Transverse colon (tissue), 4 donors: Measurements from ENCODE around the gene MRAP2. TPM values are rescaled to one million over a fixed set of nuclear protein-coding genes. Genes with fewer than 3 reads are reported as not detected.

Experiments
- DNase-seq: peaks from one replicate; pipeline ENCODE4 v3.0.0-alpha.2; 2019
- H3K27ac ChIP-seq, 4 donors: fragments of 200-600 bp; sonication (generic); 2 replicates each; pipeline ENCODE4 v1.5.1; 2016 to 2018; ENCODE audit warnings: inconsistent platforms in 4 of 4
- H3K27me3 ChIP-seq: fragments of 200-600 bp; sonication (generic); 2 replicates; pipeline ENCODE4 v1.5.1; 2017; ENCODE audit warnings: inconsistent platforms
- H3K36me3 ChIP-seq, 4 donors: fragments of 200-600 bp; sonication (generic); 2 replicates each; pipeline ENCODE4 v1.5.1; 2017 to 2019; ENCODE audit warnings: inconsistent platforms in 4 of 4
- H3K4me1 ChIP-seq, 4 donors: fragments of 200-600 bp; sonication (generic); 2 replicates each; pipeline ENCODE4 v1.5.1; 2017 to 2020; ENCODE audit warnings: inconsistent platforms in 4 of 4
- H3K4me3 ChIP-seq, 4 donors: fragments of 200-600 bp; sonication (generic); 1 replicate in 1 of 4; 2 replicates in 3 of 4; pipeline versions ENCODE4 v1.5.1 to v1.6.1; 2017 to 2019; ENCODE audit warnings: inconsistent platforms in 4 of 4
- H3K9me3 ChIP-seq, 2 donors: fragments of 200-600 bp; sonication (generic); 2 replicates each; pipeline ENCODE4 v1.5.1; 2017 to 2019; ENCODE audit warnings: inconsistent platforms in 2 of 2
- EP300 ChIP-seq: sonication (generic); formaldehyde crosslinking; IDR thresholded peaks from one replicate; pipeline ENCODE4 v1.6.1; 2017; ENCODE audit warnings: antibody characterized with exemption, low read depth
- POLR2A ChIP-seq: fragments of 450-650 bp; IDR thresholded peaks from one replicate; pipeline ENCODE4 v1.6.1; 2016; ENCODE audit warnings: antibody characterized with exemption, mild to moderate bottlenecking, moderate library complexity
- POLR2AphosphoS5 ChIP-seq, 3 donors: sonication (generic); formaldehyde crosslinking; IDR thresholded peaks; one replicate each; pipeline ENCODE4 v1.6.1; 2016; ENCODE audit warnings: antibody characterized with exemption in 3 of 3
- WGBS, 2 donors: methylation state at CpG; one replicate each; pipeline ENCODE4 v1.1.5; 2018; ENCODE audit warnings: low coverage in 1 of 2; 5-methylcytosine and 5-hydroxymethylcytosine counted together
- in situ Hi-C, 4 donors: fragments of 200-750 bp; cut with MboI; loops; one replicate each; pipeline versions ENCODE4 v1.15.0 to v1.15.1; 2017; ENCODE audit warnings: low sequenced_read_pairs in 3 of 4, low pct_ligation_motif_present in 1 of 4, low pct_unique_long_range_greater_than_20kb in 1 of 4
- intact Hi-C: fragments of 100-400 bp; cut with DNase I; formaldehyde crosslinking; loops from one replicate; pipeline ENCODE4 v1.15.1; 2023; ENCODE audit warnings: low total_unique reads
- total RNA-seq, 4 donors: library from RNA; depleted of rRNA; stranded (reverse); fragments of >200 nt; gene quantifications; one replicate each; pipeline ENCODE4 v1.1.0, GENCODE V29; 2016
- TF ChIP-seq, protein P1 (sequence below), 5 experiments: fragments of 200-600 bp in 3 of 5; fragments of 450-650 bp in 2 of 5; sonication (generic) in 3 of 5; IDR thresholded peaks; 1 replicate in 2 of 5; 2 replicates in 3 of 5; pipeline ENCODE4 v1.5.1; 2016 to 2017; ENCODE audit warnings: antibody characterized with exemption in 5 of 5, inconsistent platforms in 3 of 5, mild to moderate bottlenecking in 2 of 5, moderate library complexity in 1 of 5

MRAP2 gene
- total RNA-seq, 4 donors from 2014 or later = 0.80 to 5.1 (median 2.9) TPM

DNA sequence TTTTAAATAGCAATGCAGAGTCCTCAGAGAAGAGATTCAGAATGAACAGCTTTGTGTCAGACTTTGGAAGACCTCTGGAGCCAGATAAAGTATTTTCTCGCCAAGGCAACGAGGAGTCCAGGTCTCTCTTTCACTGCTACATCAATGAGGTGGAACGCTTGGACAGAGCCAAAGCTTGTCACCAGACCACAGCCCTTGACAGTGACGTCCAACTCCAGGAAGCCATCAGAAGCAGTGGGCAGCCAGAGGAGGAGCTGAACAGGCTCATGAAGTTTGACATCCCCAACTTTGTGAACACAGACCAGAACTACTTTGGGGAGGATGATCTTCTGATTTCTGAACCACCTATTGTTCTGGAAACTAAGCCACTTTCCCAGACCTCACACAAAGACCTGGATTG is 55.5 kb downstream of the MRAP2 start:
- no peak for DNase-seq
- no peak for TF ChIP-seq EP300
- TF ChIP-seq, protein P1, sequence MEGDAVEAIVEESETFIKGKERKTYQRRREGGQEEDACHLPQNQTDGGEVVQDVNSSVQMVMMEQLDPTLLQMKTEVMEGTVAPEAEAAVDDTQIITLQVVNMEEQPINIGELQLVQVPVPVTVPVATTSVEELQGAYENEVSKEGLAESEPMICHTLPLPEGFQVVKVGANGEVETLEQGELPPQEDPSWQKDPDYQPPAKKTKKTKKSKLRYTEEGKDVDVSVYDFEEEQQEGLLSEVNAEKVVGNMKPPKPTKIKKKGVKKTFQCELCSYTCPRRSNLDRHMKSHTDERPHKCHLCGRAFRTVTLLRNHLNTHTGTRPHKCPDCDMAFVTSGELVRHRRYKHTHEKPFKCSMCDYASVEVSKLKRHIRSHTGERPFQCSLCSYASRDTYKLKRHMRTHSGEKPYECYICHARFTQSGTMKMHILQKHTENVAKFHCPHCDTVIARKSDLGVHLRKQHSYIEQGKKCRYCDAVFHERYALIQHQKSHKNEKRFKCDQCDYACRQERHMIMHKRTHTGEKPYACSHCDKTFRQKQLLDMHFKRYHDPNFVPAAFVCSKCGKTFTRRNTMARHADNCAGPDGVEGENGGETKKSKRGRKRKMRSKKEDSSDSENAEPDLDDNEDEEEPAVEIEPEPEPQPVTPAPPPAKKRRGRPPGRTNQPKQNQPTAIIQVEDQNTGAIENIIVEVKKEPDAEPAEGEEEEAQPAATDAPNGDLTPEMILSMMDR (IDR thresholded peaks at IDR 0.05) = no peak
- TF ChIP-seq POLR2AphosphoS5 (IDR thresholded peaks at IDR 0.05) = no peak
- no peak for TF ChIP-seq POLR2A
- Histone ChIP-seq H3K4me1 (no peaks in the 10 kb centered on the region), H3K4me3 (no peak overlapping the region), H3K36me3 (no peaks in the 10 kb centered on the region), H3K27me3 (no peaks in the 10 kb centered on the region), H3K27ac (no peak overlapping the region), H3K9me3 (no peaks in the 10 kb centered on the region)
- 40 to 81% methylated on average over 1 to 4 of the region's 4 CpGs for WGBS, 2 donors
- in situ Hi-C loops (no loop called here), intact Hi-C loops (no loop called here)

DNA sequence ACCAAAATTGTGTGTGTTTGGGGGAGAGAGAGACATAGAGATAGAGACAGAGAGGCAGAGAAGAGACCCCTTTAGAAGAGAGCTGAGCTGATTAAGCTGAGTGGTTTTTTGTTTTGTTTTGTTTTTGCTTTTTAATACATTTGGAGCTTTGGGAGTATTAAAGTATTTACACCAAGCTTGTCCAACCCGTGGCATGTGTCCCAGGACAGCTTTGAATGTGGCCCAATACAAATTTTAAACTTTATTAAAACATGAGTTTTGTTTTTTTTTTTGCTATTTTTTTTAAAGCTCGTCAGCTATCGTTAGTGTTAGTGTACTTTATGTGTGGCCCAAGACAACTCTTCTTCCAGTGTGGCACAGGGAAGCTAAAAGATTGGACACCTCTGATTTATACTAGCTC is 56.0 kb downstream of the MRAP2 start:
- Histone ChIP-seq H3K4me1 (no peaks in the 10 kb centered on the region), H3K27ac (no peak overlapping the region), H3K27me3 (no peaks in the 10 kb centered on the region), H3K4me3 (no peak overlapping the region), H3K9me3 (no peaks in the 10 kb centered on the region), H3K36me3 (no peaks in the 10 kb centered on the region)
- no peak for DNase-seq
- in situ Hi-C loops (no loop called here), intact Hi-C loops (no loop called here)
- WGBS, 2 donors = 58 to 65% methylated on average over 3 of the region's 3 CpGs
- no peak for TF ChIP-seq POLR2A
- TF ChIP-seq EP300 = no peak
- no peak for TF ChIP-seq POLR2AphosphoS5 (IDR thresholded peaks at IDR 0.05)
- TF ChIP-seq, protein P1 (IDR thresholded peaks at IDR 0.05) = no peak

DNA sequence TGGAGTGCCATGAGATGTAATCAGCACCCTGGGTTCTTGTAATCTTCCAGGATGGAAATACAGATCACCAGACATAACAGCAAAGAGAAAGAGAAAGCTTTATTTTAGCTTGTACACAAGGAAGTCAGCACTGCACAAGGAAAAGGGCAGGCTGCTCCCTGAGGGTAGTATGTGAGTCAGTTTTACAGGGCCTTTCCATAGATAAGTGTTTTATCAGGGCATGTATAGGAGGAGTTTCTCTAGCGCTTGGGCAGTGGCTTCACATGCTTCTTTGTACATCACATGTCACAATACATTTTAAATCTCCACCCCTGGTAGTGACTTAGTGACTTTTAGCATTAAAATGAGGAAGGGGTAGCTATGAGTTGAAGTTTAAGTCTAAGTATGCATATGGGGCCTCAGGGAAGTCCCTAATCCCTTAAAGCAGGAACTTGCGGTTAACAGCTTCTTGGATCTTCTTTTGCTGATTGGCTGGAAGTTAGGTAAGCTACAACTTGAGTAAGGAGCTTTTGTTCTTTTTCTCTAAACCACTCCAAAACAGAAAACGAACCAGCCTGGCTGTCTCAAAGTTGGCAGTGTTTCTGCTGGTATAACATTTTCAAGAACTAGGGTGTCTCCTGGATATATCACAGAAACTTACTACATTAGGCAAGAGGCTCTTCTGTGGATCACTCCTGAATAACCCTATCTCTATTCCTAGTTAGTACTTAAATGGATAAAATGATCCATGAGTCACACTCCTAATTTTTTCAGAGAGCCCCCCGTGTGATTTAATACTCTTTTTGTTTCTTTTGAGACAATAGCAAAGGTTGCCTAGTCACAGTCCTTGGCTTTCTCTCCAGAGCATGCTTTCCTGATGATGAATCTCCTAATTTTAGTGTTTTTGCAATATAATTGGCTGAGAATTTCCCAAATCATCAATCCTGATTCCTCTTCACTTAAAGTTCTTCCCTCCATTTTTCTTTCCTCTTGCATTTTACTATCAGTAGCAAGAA is 60.2 kb downstream of the MRAP2 start:
- in situ Hi-C loops = no loop called here
- H3K36me3 ChIP-seq = no peaks in the 10 kb centered on the region
- H3K9me3 ChIP-seq = no peaks in the 10 kb centered on the region
- H3K4me3 ChIP-seq = no peak overlapping the region
- H3K27me3 ChIP-seq = no peaks in the 10 kb centered on the region
- TF ChIP-seq POLR2A = no peak
- TF ChIP-seq EP300 = no peak
- TF ChIP-seq, protein P1 (IDR thresholded peaks at IDR 0.05) = no peak
- WGBS, 2 donors = 64 to 68% methylated on average over 4 of the region's 4 CpGs
- DNase-seq = no peak
- H3K4me1 ChIP-seq = no peaks in the 10 kb centered on the region
- intact Hi-C loops = no loop called here
- H3K27ac ChIP-seq = peak overlapping the region in 1 of 4 donors; percentile 23

DNA sequence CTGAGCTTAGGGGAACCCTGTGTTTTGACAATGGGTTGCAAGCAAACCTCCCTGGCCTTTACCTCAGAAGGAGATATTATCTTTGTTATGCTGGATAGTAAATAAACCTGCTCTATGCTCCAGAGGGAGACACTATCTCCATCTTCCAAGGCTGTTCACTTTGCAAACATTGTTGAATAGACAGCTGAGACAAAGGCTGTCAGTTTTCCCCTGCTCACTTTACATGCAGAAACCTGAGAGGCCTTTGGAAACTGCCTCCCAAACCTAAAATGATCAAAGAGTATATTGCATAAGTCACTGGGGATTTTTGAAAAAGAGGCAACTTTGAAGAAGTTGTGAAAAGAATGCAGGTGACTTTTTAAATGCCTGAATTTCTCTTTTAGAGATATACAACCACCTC is 61.6 kb downstream of the MRAP2 start:
- Histone ChIP-seq H3K27ac (no peak overlapping the region), H3K36me3 (no peaks in the 10 kb centered on the region), H3K9me3 (no peaks in the 10 kb centered on the region), H3K27me3 (no peaks in the 10 kb centered on the region), H3K4me3 (no peak overlapping the region), H3K4me1 (no peaks in the 10 kb centered on the region)
- in situ Hi-C loops (no loop called here), intact Hi-C loops (no loop called here)
- TF ChIP-seq EP300 (no peak), POLR2AphosphoS5 (IDR thresholded peaks at IDR 0.05) (no peak), POLR2A (no peak)
- TF ChIP-seq, protein P1 (IDR thresholded peaks at IDR 0.05) = no peak
- no peak for DNase-seq
